A549 (cell line): ENCODE measurements around the gene PRKRIP1.

Experiments
- CEBPB ChIP-seq, 2 experiments: fragments of >200 bp in 1 of 2; sonication (Bioruptor Twin) in 1 of 2; formaldehyde crosslinking in 1 of 2; IDR thresholded peaks; 2 replicates each; pipeline ENCODE4 v1.6.1; 2012 to 2016
- CTCF ChIP-seq: fragments of >200 bp; sonication (Bioruptor Twin); formaldehyde crosslinking; IDR thresholded peaks from 3 replicates; pipeline ENCODE4 v1.5.1; 2016
- EP300 ChIP-seq, 2 experiments: fragments of >200 bp; sonication (Bioruptor Twin); formaldehyde crosslinking; IDR thresholded peaks; 2 replicates in 1 of 2; 3 replicates in 1 of 2; pipeline ENCODE4 v1.6.1; 2016 to 2017
- JUN ChIP-seq, 2 experiments: fragments of >200 bp; sonication (Bioruptor Twin); formaldehyde crosslinking; IDR thresholded peaks; 2 replicates in 1 of 2; 3 replicates in 1 of 2; pipeline ENCODE4 v1.6.1; 2016 to 2017

GRCh38 chr7:102450242-102450641, 54.1 kb downstream of the PRKRIP1 start:
- peak; percentile 22; the same call in 1 of the 3 replicates for TF ChIP-seq CTCF
- TF ChIP-seq CEBPB (IDR thresholded peaks at IDR 0.05), result no peak
- no peak for TF ChIP-seq JUN (IDR thresholded peaks at IDR 0.05)
- TF ChIP-seq EP300 (IDR thresholded peaks at IDR 0.05), result no peak
